HG02623 (cell line): Measurements from ENCODE around the gene CNN1.
"Not testable (repeated sequence)": the region's sequence is repeated elsewhere in the genome, so short reads cannot be mapped to it uniquely, and the experiment has no call there.

Experiments used
- ATAC-seq: cut with Tn5 transposase; IDR thresholded peaks from one replicate; pipeline ENCODE4 v1.9.1; 2021; ENCODE audit warnings: moderate library complexity; ENCODE audit not compliant: unreplicated experiment

CNN1 gene

DNA sequence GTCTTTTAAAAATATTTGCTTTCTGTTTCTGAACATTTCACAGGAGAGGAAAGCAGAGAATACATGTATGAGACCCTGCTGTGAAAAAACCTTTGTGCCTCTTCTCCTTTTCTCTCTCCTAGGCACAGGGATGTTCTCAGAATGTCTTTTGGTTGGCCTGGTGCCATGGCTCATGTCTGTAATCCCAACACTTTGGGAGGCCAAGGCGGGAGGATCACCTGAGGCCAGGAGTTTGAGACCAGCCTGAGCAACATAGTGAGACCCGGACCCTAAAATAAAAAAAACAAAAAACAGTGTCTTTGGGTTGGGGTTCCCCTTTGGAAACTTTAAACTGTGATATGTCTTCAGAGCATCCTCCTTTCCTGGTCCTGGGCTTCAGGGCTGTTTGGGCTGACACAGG lies 60.1 kb downstream of the CNN1 start:
- ATAC-seq, result no peak

DNA sequence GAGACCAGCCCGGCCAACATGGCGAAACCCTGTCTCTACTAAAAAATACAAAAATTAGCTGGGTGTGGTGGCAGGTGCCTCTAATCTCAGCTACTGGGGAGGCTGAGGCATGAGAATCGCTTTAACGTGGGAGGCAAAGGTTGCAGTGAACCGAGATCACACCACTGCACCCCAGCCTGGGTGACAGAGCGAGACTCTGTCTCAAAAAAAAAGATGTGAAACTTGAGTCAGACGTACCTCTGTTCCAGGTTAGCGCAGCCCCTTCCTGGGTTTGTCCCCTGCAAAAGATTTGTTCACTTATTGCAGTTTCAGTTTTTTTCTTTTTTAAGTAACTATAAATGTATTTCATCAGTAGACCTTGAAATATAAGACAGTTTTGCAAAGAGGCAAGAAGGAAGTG lies 61.1 kb downstream of the CNN1 start:
- ATAC-seq, result not testable (repeated sequence)
